GM23338 (cell line): ENCODE data around the gene BDP1. TPM values are rescaled to one million over a fixed set of nuclear protein-coding genes. Genes with fewer than 3 reads are reported as not detected.

Experiments used
- ATAC-seq: fragments of 200-7000 bp; cut with Tn5 transposase; 3 replicates; pipeline ENCODE4 v1.9.1; 2020
- DNase-seq: peaks from one replicate; pipeline ENCODE4 v3.0.0-alpha.2; 2015; ENCODE audit warnings: low spot score
- H2AFZ ChIP-seq: fragments of 200-600 bp; sonication (generic); 2 replicates; pipeline ENCODE4 v1.8.0; 2016; ENCODE audit warnings: antibody characterized with exemption, mild to moderate bottlenecking, moderate library complexity
- H3F3A ChIP-seq: fragments of 200-600 bp; sonication (generic); replicated peaks from 2 replicates; pipeline ENCODE4 v1.8.0; 2017; ENCODE audit warnings: antibody characterized with exemption, mixed run types, low read depth
- H3K27ac ChIP-seq: fragments of 200-600 bp; sonication (generic); 2 replicates; pipeline ENCODE4 v1.6.1; 2016; ENCODE audit warnings: low read depth
- H3K27me3 ChIP-seq: fragments of 200-600 bp; sonication (generic); 2 replicates; pipeline ENCODE4 v1.8.0; 2016; ENCODE audit warnings: mild to moderate bottlenecking, mixed run types, moderate library complexity; ENCODE audit not compliant: insufficient read depth
- H3K36me3 ChIP-seq: fragments of 200-600 bp; sonication (generic); 2 replicates; pipeline ENCODE4 v1.8.0; 2016; ENCODE audit warnings: mild to moderate bottlenecking; ENCODE audit not compliant: insufficient read depth
- H3K4me1 ChIP-seq: fragments of 200-600 bp; sonication (generic); 2 replicates; pipeline ENCODE4 v1.8.0; 2016; ENCODE audit warnings: mild to moderate bottlenecking, moderate library complexity; ENCODE audit not compliant: insufficient read depth
- H3K4me2 ChIP-seq: fragments of 200-600 bp; sonication (generic); 2 replicates; pipeline ENCODE4 v1.7.1; 2017; ENCODE audit warnings: mixed run types
- H3K4me3 ChIP-seq: fragments of 200-600 bp; sonication (generic); 2 replicates; pipeline ENCODE4 v1.6.1; 2016; ENCODE audit warnings: mixed run types
- H3K79me2 ChIP-seq: fragments of 200-600 bp; sonication (generic); replicated peaks from 2 replicates; pipeline ENCODE4 v1.8.0; 2017; ENCODE audit warnings: mild to moderate bottlenecking; ENCODE audit not compliant: insufficient read depth
- H3K9me2 ChIP-seq: fragments of 200-600 bp; sonication (generic); 2 replicates; pipeline ENCODE4 v1.8.0; 2017; ENCODE audit not compliant: insufficient read depth
- H4K20me1 ChIP-seq: fragments of 200-600 bp; sonication (generic); replicated peaks from 2 replicates; pipeline ENCODE4 v1.8.0; 2017; ENCODE audit warnings: mild to moderate bottlenecking; ENCODE audit not compliant: insufficient read depth
- H3K27ac Mint-ChIP-seq: 2 replicates; pipeline ENCODE4 v1.8.0; 2020; ENCODE audit warnings: inconsistent platforms, mild to moderate bottlenecking, moderate library complexity, mixed read lengths
- H3K27me3 Mint-ChIP-seq: 3 replicates; pipeline ENCODE4 v1.8.0; 2022; ENCODE audit warnings: low read depth, mild to moderate bottlenecking, moderate library complexity, mixed read lengths, inconsistent platforms; ENCODE audit not compliant: insufficient read depth, poor library complexity
- H3K36me3 Mint-ChIP-seq: 3 replicates; pipeline ENCODE4 v1.8.0; 2021; ENCODE audit warnings: low read depth, mild to moderate bottlenecking, inconsistent platforms, moderate library complexity, mixed read lengths
- H3K4me1 Mint-ChIP-seq: 3 replicates; pipeline ENCODE4 v1.8.0; 2020; ENCODE audit warnings: mild to moderate bottlenecking, inconsistent platforms, mixed read lengths
- H3K4me3 Mint-ChIP-seq: 3 replicates; pipeline ENCODE4 v1.8.0; 2021; ENCODE audit warnings: moderate library complexity, mild to moderate bottlenecking, inconsistent platforms, mixed read lengths
- H3K9me3 Mint-ChIP-seq: 3 replicates; pipeline ENCODE4 v1.8.0; 2020; ENCODE audit warnings: moderate library complexity, mild to moderate bottlenecking, inconsistent platforms, mixed read lengths
- CREB1 ChIP-seq: fragments of 250-450 bp; sonication (Bioruptor Pico); IDR thresholded peaks from 2 replicates; pipeline ENCODE4 v1.5.0; 2020; ENCODE audit warnings: low read depth, mild to moderate bottlenecking, moderate library complexity
- EZH2 ChIP-seq: fragments of 200-600 bp; sonication (generic); IDR thresholded peaks from one replicate; pipeline ENCODE4 v1.8.0; 2017; ENCODE audit warnings: antibody characterized with exemption, mild to moderate bottlenecking, low read depth; ENCODE audit not compliant: unreplicated experiment
- EZH2phosphoT487 ChIP-seq: fragments of 200-600 bp; sonication (generic); IDR thresholded peaks from one replicate; pipeline ENCODE4 v1.8.1; 2018; ENCODE audit warnings: antibody characterized with exemption; ENCODE audit not compliant: unreplicated experiment
- JUNB ChIP-seq: IDR thresholded peaks from one replicate; pipeline ENCODE4 v1.6.1; 2016; ENCODE audit warnings: antibody characterized with exemption; ENCODE audit not compliant: unreplicated experiment
- NANOG ChIP-seq: IDR thresholded peaks from 2 replicates; pipeline ENCODE4 v1.6.1; 2016; ENCODE audit warnings: antibody characterized with exemption, borderline replicate concordance
- POLR2AphosphoS5 ChIP-seq: IDR thresholded peaks from 2 replicates; pipeline ENCODE4 v1.6.1; 2016; ENCODE audit warnings: antibody characterized with exemption, low read depth
- STAT1 ChIP-seq: IDR thresholded peaks from one replicate; pipeline ENCODE4 v1.6.1; 2016; ENCODE audit warnings: antibody characterized with exemption; ENCODE audit not compliant: unreplicated experiment
- ZNF114 ChIP-seq: fragments of 250-450 bp; sonication (Bioruptor Pico); IDR thresholded peaks from 2 replicates; pipeline ENCODE4 v1.5.0; 2020; ENCODE audit warnings: mild to moderate bottlenecking, moderate library complexity
- ZNF331 ChIP-seq: fragments of 250-450 bp; sonication (Bioruptor Pico); IDR thresholded peaks from 2 replicates; pipeline ENCODE4 v1.5.0; 2020; ENCODE audit warnings: low read depth, mild to moderate bottlenecking, moderate library complexity
- polyA plus RNA-seq: library from polyadenylated mRNA; unstranded; fragments of >200 nt; fragmentation: Nextera tagmentation; extraction: Ambion mirVana; gene quantifications from 2 replicates; pipeline ENCODE4 v1.2.1, GENCODE V29; 2016
- total RNA-seq: library from RNA; depleted of rRNA; stranded (reverse); fragments of >200 nt; shearing (Covaris generic); gene quantifications from 2 replicates; pipeline ENCODE4 v1.2.3, GENCODE V29; 2014
- TF ChIP-seq, protein P1 (sequence below): IDR thresholded peaks from one replicate; pipeline ENCODE4 v1.6.1; 2018; ENCODE audit warnings: antibody characterized with exemption; ENCODE audit not compliant: unreplicated experiment
- TF ChIP-seq, protein P2 (sequence below): fragments of 250-450 bp; sonication (Bioruptor Pico); IDR thresholded peaks from 2 replicates; pipeline ENCODE4 v1.5.0; 2020; ENCODE audit warnings: mild to moderate bottlenecking, moderate library complexity
- TF ChIP-seq, protein P3 (sequence below): IDR thresholded peaks from 2 replicates; pipeline ENCODE4 v1.6.1; 2016; ENCODE audit warnings: antibody characterized with exemption
- TF ChIP-seq, protein P4 (sequence below), 2 experiments: fragments of 200-600 bp in 1 of 2; sonication (generic) in 1 of 2; conservative IDR thresholded peaks; 2 replicates each; pipeline versions ENCODE4 v1.5.1 to v1.6.1; 2016 to 2017; ENCODE audit warnings: antibody characterized with exemption in 2 of 2, low read depth in 2 of 2, mild to moderate bottlenecking in 2 of 2, moderate library complexity in 1 of 2

The BDP1 gene
- total and polyA plus RNA-seq, 2 experiments from 2014 or later, result 41.8 to 54.4 TPM

DNA sequence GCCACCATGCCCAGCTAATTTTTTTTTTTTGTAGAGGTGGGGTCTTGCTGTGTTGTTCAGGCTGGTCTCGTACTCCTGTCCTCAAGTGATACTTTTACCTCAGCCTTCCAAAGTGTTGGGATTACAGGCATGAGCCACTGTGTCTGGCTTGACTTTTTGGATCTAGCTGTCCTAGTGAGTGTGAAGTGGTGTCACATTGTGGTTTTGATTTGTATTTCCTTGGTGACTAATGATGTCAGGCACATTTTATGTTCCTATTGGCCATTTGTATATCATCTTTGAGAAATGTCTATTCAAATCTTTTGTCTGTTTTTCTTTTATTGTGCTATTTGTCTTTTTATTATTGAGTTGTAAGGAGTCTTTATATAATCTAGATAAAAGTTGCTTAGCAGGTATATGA, 78.2 kb downstream of the BDP1 start:
- H3K4me3 ChIP-seq, result no peak overlapping the region
- no peak for ATAC-seq
- H3K9me2 ChIP-seq, result no peaks in the 10 kb centered on the region
- no peak overlapping the region for H3K4me2 ChIP-seq
- Mint-ChIP-seq H3K4me3 (no peak overlapping the region), H3K4me1 (no peaks in the 10 kb centered on the region), H3K9me3 (no peaks in the 10 kb centered on the region), H3K27me3 (peaks cover 6% of the 10 kb centered on the region), H3K36me3 (peaks cover 34% of the 10 kb centered on the region), H3K27ac (no peak overlapping the region; the same call in 1 of the 2 replicates)
- no peaks in the 10 kb centered on the region for H3K79me2 ChIP-seq
- H3K36me3 ChIP-seq, result peaks cover 4% of the 10 kb centered on the region; the same call in 1 of the 2 replicates
- no peaks in the 10 kb centered on the region for H3F3A ChIP-seq
- no peaks in the 10 kb centered on the region for H3K27me3 ChIP-seq
- H4K20me1 ChIP-seq, result peaks cover 13% of the 10 kb centered on the region; the same call in 1 of the 2 replicates
- no peak overlapping the region for H2AFZ ChIP-seq
- TF ChIP-seq STAT1 (no peak), EZH2 (no peak), CREB1 (no peak), ZNF114 (CRISPR knock-in tag) (no peak), POLR2AphosphoS5 (no peak), ZNF331 (no peak), EZH2phosphoT487 (no peak), NANOG (no peak), JUNB (no peak)
- TF ChIP-seq, protein P1, sequence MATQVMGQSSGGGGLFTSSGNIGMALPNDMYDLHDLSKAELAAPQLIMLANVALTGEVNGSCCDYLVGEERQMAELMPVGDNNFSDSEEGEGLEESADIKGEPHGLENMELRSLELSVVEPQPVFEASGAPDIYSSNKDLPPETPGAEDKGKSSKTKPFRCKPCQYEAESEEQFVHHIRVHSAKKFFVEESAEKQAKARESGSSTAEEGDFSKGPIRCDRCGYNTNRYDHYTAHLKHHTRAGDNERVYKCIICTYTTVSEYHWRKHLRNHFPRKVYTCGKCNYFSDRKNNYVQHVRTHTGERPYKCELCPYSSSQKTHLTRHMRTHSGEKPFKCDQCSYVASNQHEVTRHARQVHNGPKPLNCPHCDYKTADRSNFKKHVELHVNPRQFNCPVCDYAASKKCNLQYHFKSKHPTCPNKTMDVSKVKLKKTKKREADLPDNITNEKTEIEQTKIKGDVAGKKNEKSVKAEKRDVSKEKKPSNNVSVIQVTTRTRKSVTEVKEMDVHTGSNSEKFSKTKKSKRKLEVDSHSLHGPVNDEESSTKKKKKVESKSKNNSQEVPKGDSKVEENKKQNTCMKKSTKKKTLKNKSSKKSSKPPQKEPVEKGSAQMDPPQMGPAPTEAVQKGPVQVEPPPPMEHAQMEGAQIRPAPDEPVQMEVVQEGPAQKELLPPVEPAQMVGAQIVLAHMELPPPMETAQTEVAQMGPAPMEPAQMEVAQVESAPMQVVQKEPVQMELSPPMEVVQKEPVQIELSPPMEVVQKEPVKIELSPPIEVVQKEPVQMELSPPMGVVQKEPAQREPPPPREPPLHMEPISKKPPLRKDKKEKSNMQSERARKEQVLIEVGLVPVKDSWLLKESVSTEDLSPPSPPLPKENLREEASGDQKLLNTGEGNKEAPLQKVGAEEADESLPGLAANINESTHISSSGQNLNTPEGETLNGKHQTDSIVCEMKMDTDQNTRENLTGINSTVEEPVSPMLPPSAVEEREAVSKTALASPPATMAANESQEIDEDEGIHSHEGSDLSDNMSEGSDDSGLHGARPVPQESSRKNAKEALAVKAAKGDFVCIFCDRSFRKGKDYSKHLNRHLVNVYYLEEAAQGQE, result no peak
- TF ChIP-seq, protein P2, sequence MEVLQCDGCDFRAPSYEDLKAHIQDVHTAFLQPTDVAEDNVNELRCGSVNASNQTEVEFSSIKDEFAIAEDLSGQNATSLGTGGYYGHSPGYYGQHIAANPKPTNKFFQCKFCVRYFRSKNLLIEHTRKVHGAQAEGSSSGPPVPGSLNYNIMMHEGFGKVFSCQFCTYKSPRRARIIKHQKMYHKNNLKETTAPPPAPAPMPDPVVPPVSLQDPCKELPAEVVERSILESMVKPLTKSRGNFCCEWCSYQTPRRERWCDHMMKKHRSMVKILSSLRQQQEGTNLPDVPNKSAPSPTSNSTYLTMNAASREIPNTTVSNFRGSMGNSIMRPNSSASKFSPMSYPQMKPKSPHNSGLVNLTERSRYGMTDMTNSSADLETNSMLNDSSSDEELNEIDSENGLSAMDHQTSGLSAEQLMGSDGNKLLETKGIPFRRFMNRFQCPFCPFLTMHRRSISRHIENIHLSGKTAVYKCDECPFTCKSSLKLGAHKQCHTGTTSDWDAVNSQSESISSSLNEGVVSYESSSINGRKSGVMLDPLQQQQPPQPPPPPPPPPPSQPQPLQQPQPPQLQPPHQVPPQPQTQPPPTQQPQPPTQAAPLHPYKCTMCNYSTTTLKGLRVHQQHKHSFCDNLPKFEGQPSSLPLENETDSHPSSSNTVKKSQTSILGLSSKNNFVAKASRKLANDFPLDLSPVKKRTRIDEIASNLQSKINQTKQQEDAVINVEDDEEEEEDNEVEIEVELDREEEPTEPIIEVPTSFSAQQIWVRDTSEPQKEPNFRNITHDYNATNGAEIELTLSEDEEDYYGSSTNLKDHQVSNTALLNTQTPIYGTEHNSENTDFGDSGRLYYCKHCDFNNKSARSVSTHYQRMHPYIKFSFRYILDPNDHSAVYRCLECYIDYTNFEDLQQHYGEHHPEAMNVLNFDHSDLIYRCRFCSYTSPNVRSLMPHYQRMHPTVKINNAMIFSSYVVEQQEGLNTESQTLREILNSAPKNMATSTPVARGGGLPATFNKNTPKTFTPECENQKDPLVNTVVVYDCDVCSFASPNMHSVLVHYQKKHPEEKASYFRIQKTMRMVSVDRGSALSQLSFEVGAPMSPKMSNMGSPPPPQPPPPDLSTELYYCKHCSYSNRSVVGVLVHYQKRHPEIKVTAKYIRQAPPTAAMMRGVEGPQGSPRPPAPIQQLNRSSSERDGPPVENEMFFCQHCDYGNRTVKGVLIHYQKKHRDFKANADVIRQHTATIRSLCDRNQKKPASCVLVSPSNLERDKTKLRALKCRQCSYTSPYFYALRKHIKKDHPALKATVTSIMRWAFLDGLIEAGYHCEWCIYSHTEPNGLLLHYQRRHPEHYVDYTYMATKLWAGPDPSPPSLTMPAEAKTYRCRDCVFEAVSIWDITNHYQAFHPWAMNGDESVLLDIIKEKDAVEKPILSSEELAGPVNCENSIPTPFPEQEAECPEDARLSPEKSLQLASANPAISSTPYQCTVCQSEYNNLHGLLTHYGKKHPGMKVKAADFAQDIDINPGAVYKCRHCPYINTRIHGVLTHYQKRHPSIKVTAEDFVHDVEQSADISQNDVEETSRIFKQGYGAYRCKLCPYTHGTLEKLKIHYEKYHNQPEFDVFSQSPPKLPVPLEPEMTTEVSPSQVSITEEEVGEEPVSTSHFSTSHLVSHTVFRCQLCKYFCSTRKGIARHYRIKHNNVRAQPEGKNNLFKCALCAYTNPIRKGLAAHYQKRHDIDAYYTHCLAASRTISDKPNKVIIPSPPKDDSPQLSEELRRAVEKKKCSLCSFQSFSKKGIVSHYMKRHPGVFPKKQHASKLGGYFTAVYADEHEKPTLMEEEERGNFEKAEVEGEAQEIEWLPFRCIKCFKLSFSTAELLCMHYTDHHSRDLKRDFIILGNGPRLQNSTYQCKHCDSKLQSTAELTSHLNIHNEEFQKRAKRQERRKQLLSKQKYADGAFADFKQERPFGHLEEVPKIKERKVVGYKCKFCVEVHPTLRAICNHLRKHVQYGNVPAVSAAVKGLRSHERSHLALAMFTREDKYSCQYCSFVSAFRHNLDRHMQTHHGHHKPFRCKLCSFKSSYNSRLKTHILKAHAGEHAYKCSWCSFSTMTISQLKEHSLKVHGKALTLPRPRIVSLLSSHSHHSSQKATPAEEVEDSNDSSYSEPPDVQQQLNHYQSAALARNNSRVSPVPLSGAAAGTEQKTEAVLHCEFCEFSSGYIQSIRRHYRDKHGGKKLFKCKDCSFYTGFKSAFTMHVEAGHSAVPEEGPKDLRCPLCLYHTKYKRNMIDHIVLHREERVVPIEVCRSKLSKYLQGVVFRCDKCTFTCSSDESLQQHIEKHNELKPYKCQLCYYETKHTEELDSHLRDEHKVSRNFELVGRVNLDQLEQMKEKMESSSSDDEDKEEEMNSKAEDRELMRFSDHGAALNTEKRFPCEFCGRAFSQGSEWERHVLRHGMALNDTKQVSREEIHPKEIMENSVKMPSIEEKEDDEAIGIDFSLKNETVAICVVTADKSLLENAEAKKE (CRISPR knock-in tag), result no peak
- TF ChIP-seq, protein P3, sequence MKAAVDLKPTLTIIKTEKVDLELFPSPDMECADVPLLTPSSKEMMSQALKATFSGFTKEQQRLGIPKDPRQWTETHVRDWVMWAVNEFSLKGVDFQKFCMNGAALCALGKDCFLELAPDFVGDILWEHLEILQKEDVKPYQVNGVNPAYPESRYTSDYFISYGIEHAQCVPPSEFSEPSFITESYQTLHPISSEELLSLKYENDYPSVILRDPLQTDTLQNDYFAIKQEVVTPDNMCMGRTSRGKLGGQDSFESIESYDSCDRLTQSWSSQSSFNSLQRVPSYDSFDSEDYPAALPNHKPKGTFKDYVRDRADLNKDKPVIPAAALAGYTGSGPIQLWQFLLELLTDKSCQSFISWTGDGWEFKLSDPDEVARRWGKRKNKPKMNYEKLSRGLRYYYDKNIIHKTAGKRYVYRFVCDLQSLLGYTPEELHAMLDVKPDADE, result no peak
- TF ChIP-seq, protein P4, sequence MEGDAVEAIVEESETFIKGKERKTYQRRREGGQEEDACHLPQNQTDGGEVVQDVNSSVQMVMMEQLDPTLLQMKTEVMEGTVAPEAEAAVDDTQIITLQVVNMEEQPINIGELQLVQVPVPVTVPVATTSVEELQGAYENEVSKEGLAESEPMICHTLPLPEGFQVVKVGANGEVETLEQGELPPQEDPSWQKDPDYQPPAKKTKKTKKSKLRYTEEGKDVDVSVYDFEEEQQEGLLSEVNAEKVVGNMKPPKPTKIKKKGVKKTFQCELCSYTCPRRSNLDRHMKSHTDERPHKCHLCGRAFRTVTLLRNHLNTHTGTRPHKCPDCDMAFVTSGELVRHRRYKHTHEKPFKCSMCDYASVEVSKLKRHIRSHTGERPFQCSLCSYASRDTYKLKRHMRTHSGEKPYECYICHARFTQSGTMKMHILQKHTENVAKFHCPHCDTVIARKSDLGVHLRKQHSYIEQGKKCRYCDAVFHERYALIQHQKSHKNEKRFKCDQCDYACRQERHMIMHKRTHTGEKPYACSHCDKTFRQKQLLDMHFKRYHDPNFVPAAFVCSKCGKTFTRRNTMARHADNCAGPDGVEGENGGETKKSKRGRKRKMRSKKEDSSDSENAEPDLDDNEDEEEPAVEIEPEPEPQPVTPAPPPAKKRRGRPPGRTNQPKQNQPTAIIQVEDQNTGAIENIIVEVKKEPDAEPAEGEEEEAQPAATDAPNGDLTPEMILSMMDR (conservative IDR thresholded peaks at IDR 0.05; ENCODE audit: low read depth in 2 of 2), result no peak
- H3K27ac ChIP-seq, result no peak overlapping the region
- no peak for DNase-seq
- no peaks in the 10 kb centered on the region for H3K4me1 ChIP-seq
